ENCODE measurements around the gene CFDP1.

CFDP1 gene

DNA sequence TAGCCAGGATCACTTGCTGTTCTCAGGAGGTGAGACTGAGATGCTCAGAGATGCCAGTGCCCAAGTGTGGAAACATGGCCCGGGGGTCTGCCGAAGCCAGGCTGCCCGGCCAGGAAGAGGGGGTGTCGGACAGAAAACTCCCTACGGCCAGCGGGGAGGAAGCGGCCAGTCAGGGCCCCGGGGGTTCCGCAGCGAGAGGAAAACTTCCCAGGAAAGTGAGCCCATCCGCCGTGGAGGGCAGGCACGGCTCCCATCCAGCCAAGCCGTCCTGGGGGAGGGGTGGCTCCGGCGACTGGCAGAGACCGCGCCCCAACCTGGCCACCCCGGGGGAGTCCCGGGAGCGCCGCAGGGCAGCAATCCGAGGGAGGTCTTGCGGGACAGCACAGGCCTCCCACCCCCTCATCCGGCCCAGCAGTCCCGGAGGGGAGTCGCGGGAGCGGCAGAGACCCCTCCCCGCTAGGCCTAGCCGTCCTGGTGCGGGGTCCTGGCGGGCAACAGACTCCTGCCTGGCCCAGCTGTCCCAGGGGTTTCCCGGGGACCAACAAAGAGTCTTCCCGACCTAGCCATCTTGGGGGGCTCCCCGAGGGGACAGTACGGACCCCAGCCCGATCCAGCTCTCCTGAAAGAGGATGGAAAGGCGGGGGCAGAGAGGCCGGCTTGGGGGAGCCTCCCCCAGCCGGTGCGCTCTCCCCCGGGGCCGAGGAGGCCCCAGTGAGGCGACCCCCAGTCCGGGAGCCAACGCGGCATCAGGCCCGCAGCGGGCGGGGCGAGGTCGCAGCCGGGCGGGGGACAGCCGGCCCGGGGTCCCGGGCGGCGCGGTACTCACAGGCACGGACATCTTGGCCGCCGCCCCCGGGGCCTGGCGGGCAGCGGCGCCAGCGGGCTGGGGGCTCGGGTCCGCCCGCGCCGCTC, 168.0 kb downstream of the CFDP1 start:
- Mint-ChIP-seq H3K36me3 (ENCODE audit: low read depth) (no peaks in the 10 kb centered on the region), H3K9me3 (no peaks in the 10 kb centered on the region), H3K27ac (no peak overlapping the region), H3K4me1 (ENCODE audit: low read depth) (no peaks in the 10 kb centered on the region), H3K4me3 (no peak overlapping the region), H3K27me3 (ENCODE audit: low read depth) (peaks cover 42% of the 10 kb centered on the region)

- Mint-ChIP-seq H3K4me1 (ENCODE audit: low read depth) (no peaks in the 10 kb centered on the region), H3K27me3 (ENCODE audit: low read depth) (peaks cover 42% of the 10 kb centered on the region), H3K9me3 (no peaks in the 10 kb centered on the region), H3K36me3 (ENCODE audit: low read depth) (no peaks in the 10 kb centered on the region), H3K27ac (no peak overlapping the region), H3K4me3 (no peak overlapping the region)
These were observed 168.8 kb downstream of the CFDP1 start for GRCh38 chr16:75264457-75264998.

GRCh38 chr16:75263963-75264445, 169.3 kb downstream of the CFDP1 start:
- peaks cover 38% of the 10 kb centered on the region for H3K27me3 Mint-ChIP-seq (ENCODE audit: low read depth)
- no peaks in the 10 kb centered on the region for H3K9me3 Mint-ChIP-seq
- no peaks in the 10 kb centered on the region for H3K4me1 Mint-ChIP-seq (ENCODE audit: low read depth)
- H3K36me3 Mint-ChIP-seq (ENCODE audit: low read depth): no peaks in the 10 kb centered on the region
- no peak overlapping the region for H3K27ac Mint-ChIP-seq
- no peak overlapping the region for H3K4me3 Mint-ChIP-seq

- Mint-ChIP-seq H3K9me3 (no peaks in the 10 kb centered on the region), H3K36me3 (ENCODE audit: low read depth) (no peaks in the 10 kb centered on the region), H3K4me1 (ENCODE audit: low read depth) (no peaks in the 10 kb centered on the region), H3K4me3 (no peak overlapping the region), H3K27ac (no peak overlapping the region), H3K27me3 (ENCODE audit: low read depth) (peaks cover 38% of the 10 kb centered on the region)
These were observed 169.9 kb downstream of the CFDP1 start for GRCh38 chr16:75263291-75263962.

DNA sequence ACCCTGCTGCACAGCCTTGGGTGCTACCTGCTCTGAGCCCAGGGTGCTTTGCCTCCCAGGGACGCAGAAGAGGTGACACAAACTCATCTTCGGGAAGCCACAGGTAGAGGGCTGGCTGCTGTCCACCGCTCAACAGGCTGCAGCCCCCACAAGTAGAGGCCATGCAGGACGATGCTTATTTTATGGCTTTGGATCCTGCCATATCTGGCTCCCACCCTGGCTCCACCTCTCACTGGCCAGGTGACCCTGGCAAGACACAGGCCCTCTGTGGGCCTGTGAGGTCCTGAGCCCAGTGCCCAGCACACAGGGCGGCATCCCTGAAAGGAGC, 170.5 kb downstream of the CFDP1 start:
- Mint-ChIP-seq H3K27me3 (ENCODE audit: low read depth) (peaks cover 38% of the 10 kb centered on the region), H3K36me3 (ENCODE audit: low read depth) (no peaks in the 10 kb centered on the region)

GRCh38 chr16:75262104-75262799, 171.1 kb downstream of the CFDP1 start:
- Mint-ChIP-seq H3K4me3 (no peak overlapping the region), H3K36me3 (ENCODE audit: low read depth) (no peaks in the 10 kb centered on the region), H3K27me3 (ENCODE audit: low read depth) (peaks cover 35% of the 10 kb centered on the region), H3K4me1 (ENCODE audit: low read depth) (no peaks in the 10 kb centered on the region), H3K9me3 (no peaks in the 10 kb centered on the region), H3K27ac (no peak overlapping the region)

More for the DNA sequence above, 170.5 kb downstream of the CFDP1 start:
- no peaks in the 10 kb centered on the region for H3K4me1 Mint-ChIP-seq (ENCODE audit: low read depth)
- H3K27ac Mint-ChIP-seq: no peak overlapping the region
- H3K4me3 Mint-ChIP-seq: no peak overlapping the region
- H3K9me3 Mint-ChIP-seq: no peaks in the 10 kb centered on the region

DNA sequence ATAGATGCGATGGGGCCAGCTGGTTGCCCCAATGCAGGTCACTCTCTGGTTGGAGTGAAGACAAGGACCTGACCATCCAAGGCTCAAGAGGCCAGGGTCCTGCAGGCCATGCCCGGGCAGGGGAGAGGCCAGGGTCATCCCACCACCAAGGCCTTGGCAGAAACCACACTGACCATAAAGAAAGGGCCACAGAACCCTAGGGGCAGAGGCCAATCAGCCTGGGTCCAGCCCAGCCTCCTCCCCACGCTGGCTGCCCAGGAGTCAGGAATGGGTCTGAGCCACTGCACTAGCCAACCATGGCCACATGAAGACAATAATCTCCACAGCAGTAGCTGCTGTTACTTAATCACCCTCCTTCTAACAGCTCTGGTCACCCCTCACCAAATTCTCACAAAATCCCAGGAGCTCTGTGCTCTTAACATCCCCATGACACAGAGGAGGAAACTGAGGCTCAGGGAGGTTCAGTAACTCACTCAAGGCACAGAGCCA, 171.7 kb downstream of the CFDP1 start:
- H3K9me3 Mint-ChIP-seq: no peaks in the 10 kb centered on the region
- H3K27ac Mint-ChIP-seq: no peak overlapping the region
- no peaks in the 10 kb centered on the region for H3K4me1 Mint-ChIP-seq (ENCODE audit: low read depth)
- H3K27me3 Mint-ChIP-seq (ENCODE audit: low read depth): peaks cover 30% of the 10 kb centered on the region
- H3K36me3 Mint-ChIP-seq (ENCODE audit: low read depth): no peaks in the 10 kb centered on the region
- no peak overlapping the region for H3K4me3 Mint-ChIP-seq

- Mint-ChIP-seq H3K27ac (no peak overlapping the region), H3K36me3 (ENCODE audit: low read depth) (no peaks in the 10 kb centered on the region), H3K9me3 (no peaks in the 10 kb centered on the region), H3K4me1 (ENCODE audit: low read depth) (no peaks in the 10 kb centered on the region), H3K27me3 (ENCODE audit: low read depth) (peaks cover 24% of the 10 kb centered on the region), H3K4me3 (no peak overlapping the region)
These were observed 172.3 kb downstream of the CFDP1 start for GRCh38 chr16:75260851-75261589.

- peaks cover 20% of the 10 kb centered on the region for H3K27me3 Mint-ChIP-seq (ENCODE audit: low read depth)
- H3K27ac Mint-ChIP-seq: no peak overlapping the region
- H3K36me3 Mint-ChIP-seq (ENCODE audit: low read depth): no peaks in the 10 kb centered on the region
- no peak overlapping the region for H3K4me3 Mint-ChIP-seq
- H3K4me1 Mint-ChIP-seq (ENCODE audit: low read depth): no peaks in the 10 kb centered on the region
- H3K9me3 Mint-ChIP-seq: no peaks in the 10 kb centered on the region
These were observed 174.5 kb downstream of the CFDP1 start for GRCh38 chr16:75258807-75259141.

DNA sequence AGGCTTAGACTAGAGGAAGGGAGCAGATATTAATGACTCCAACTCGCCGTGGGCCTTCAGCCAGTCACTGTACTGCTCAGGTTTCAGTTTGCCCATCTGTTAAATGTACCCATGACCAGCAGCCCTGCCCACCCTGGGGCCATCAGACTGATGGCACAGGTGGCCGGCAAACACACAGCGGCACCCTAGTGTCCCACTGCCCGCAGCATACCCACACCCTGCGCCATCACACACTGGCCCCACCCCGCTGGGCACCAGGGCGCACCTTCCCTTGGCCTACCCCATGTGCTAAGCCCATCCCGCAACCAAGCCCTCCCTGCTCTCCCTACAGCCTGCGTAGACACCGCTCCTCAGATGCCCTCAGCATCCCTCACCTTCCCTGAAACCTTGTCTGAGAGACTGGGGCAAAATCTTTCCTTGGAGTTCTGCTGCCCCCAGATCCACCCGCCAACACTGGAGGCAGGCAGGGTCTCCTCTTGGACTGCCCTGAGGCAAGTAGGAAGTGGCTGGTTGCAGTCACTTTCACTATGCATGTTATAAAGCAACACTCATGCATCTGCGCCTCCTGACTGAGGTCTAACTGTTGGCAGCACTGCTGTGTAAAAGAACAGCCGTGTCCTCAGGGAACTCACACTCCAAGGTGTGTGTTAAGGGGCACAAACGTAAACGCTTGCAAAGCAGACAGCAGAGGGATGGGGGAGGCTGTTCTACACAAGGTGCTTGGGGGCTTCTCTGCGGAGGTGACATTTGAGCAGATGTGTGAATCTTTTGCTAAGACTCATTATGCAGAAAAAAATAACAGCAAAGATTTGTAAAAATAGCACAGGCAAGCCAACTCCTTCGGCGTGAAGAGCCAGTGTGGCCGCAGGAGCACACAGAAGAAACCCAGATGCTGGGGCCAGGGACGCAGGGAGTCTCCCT, 175.2 kb downstream of the CFDP1 start:
- no peaks in the 10 kb centered on the region for H3K9me3 Mint-ChIP-seq
- H3K36me3 Mint-ChIP-seq (ENCODE audit: low read depth): no peaks in the 10 kb centered on the region
- no peak overlapping the region for H3K4me3 Mint-ChIP-seq
- peaks cover 16% of the 10 kb centered on the region for H3K27me3 Mint-ChIP-seq (ENCODE audit: low read depth)
- no peak overlapping the region for H3K27ac Mint-ChIP-seq
- H3K4me1 Mint-ChIP-seq (ENCODE audit: low read depth): no peaks in the 10 kb centered on the region

DNA sequence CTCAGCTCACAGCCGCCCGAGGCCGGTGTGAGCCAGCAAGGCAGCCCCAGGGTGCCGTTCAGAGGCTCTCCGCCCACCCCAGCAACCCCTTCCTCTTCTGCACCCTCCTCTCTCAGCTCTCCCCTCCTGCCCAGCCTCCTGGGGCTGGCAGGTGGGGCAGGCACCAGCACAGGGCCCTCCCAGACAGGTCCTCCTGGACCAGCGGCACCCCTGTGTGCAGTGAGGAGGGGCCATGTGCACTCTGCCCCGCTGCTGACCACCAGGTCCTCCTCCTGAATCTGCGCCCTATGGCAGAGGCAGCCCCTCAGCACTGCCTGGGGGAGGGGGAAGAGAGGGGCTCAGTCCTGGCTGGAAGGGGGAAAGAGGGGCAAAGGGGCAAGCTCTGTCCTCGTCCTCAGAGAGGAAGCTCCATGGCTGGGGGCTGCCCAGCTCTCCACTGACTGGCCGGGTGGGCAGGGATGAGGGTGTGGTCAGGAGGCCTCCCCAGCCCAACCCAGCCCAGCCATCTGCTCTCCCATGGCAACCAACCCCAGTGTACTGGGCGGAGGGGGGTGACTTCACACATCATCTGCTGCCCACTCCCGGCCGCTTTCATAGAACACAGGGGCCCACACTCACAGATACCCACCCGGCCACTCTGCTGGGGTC, 176.5 kb downstream of the CFDP1 start:
- Mint-ChIP-seq H3K4me3 (no peak overlapping the region), H3K27ac (no peak overlapping the region), H3K36me3 (ENCODE audit: low read depth) (no peaks in the 10 kb centered on the region), H3K27me3 (ENCODE audit: low read depth) (peaks cover 20% of the 10 kb centered on the region), H3K4me1 (ENCODE audit: low read depth) (peaks cover under 1% of the 10 kb centered on the region), H3K9me3 (no peaks in the 10 kb centered on the region)

GRCh38 chr16:75256059-75256571, 177.2 kb downstream of the CFDP1 start:
- H3K27ac Mint-ChIP-seq: no peak overlapping the region
- no peaks in the 10 kb centered on the region for H3K36me3 Mint-ChIP-seq (ENCODE audit: low read depth)
- H3K4me3 Mint-ChIP-seq: no peak overlapping the region
- peaks cover 2% of the 10 kb centered on the region for H3K4me1 Mint-ChIP-seq (ENCODE audit: low read depth)
- H3K27me3 Mint-ChIP-seq (ENCODE audit: low read depth): peaks cover 22% of the 10 kb centered on the region
- no peaks in the 10 kb centered on the region for H3K9me3 Mint-ChIP-seq

Measured in T-helper 1 cell treated with Interleukin-12 subunit alpha and Interleukin-12 subunit beta and Interleukin-4 antibody, amounts not matched to agents 30 μg/mL and 1 μg/mL, for 36 hours (primary cell).